GM19025 (cell line): ENCODE measurements around the gene FUT7.
"Not testable (repeated sequence)": the region's sequence is repeated elsewhere in the genome, so short reads cannot be mapped to it uniquely, and the experiment has no call there.

Source experiments
- ATAC-seq: cut with Tn5 transposase; IDR thresholded peaks from one replicate; pipeline ENCODE4 v1.9.1; 2021; ENCODE audit warnings: mild to moderate bottlenecking, low read depth, moderate library complexity; ENCODE audit not compliant: unreplicated experiment

The FUT7 gene

DNA sequence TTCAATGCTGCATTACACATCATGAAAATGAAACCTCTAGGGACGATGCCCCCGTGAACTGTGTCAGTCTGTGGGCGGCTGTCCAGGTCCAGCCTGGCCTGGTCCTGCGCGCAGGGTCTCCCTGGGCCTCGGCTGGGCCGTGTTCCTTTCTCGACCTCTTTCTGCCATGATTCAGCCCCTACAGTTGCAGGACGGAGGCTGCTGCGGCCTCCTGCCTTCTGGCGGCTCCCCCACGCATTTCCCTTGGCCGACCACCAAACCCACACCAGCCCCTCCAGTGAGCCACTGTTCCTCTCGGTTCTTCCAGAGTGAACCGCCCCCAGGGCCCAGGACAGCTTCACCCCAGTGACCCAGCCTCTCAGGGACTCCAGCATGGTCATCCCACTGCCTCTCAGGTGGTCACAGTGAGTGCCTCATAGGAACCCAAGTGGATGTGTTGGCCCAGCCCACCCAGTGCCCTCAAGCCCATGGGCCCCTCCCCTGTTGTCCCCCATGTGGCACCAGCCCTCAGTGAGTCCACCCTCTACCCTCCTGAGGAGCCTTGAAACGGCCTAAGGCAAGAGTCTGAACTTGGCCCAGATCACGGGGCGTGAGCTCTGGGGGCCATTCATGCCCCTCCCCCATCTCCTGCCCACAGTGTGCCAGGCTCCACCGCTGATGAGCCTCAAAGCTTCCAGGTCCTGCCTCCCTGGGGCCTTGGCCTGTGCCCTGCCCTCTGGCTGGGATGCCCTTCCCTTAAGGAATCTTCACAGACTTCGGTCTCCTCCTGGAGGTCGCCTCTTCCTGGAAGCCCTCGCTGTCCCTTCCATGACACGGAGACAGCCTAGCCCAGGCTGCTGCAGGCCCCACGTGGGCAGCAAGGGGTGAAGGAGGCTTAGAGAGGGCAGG is 25.5 kb downstream of the FUT7 start:
- no peak for ATAC-seq

DNA sequence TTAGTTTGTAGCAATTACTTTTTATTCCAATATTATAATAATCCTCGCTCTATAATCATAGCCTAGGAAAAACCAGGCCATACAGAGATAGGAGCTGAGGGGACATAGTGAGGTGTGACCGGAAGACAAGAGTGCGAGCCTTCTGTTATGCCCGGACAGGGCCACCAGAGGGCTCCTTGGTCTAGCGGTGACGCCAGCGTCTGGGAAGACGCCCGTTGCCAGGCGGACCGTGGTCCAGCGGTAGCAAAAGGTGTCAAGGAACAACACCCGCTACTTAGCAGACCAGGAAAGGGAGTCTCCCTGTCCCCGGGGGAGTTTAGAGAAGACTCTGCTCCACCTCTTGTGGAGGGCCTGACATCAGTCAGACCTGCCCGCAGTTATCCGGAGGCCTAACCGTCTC is 27.6 kb downstream of the FUT7 start:
- not testable (repeated sequence) for ATAC-seq

DNA sequence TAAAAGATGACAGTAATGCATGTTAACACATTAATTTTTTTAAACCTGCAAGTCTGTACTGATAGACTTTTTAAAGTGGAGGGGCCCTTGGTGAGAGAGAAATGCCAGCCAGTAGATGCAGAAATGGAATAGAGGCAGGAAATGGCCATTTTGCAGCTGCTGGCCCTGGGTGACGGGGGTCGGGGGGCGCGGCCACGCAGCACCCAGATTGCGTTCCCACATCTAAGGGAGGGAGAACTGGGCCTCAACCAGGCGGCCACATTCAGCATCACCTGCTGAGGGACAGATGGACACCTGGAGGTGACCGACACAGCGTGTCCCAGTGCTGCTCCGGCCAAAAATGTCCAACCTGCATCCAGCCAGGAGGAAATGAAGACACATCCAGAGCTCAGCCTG is 29.2 kb downstream of the FUT7 start:
- ATAC-seq, result no peak

DNA sequence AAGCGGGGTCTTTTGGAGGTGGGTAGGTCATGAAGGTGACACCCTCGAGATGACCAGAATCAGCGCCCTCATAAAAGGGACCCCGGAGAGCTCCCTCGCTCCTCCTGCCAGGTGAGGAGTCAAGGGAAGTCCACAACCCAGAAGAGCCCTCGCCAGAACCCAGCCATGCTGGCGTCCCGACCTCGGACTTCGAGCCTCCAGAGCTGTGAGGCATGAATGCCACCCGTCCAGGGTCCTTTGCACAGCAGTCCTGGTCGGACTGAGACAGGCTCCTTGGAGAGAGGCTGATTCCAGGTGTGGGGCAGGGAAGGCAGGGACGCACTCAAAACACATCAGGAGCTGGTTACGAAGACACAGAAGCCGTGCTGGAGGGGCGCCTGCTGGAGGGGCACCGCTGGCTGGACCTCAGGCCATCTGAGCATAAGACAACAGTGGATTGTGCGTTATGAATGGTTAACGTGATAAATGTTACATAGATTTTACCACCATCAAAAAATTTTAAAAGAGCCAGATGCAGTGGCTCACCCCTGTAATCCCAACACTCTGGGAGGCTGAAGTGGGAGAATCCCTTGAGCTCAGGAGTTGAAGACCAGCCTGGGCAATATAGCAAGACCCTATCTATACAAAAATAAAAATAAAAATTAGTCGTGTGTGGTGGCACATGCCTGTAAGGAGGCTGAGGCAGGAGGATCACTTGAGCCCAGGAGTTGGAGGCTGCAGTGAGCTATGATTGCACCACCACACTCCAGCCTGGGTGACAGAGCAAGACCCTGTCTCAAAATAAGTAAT is 29.8 kb downstream of the FUT7 start:
- no peak for ATAC-seq

DNA sequence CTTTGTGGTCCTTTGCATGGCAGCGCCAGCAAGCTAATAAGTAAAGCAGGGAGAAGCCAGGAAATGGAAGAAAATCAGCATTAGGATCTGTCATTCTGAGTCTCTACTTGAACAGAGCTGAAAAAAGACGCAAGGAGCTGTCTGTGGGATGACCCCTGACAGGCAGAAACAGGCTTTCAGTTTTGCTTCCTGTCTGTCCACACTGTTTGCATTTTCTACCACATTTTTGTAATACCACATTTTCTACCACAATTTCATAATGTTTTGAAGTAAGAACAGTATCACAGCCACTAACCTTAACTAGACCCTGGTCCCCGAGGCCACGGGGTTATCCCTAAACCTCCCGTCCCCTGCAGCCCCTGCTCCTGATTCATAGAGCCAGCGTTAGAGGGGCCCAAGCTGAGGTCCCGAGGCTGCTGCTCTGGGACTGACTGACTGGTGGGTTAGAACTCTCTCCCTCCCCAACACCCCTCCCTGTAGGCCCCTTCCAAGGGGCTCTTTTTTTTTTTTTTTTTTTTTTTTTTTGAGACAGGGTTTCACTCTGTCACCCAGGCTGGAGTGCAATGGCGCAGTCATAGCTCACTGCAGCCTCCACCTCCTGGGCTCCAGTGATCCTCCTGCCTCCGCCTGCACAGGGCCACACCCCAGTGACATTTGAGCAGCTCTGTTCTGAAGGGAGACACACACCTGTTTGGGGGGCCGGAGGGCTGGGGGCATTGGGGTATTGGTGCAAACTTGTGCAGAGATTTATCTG is 31.5 kb downstream of the FUT7 start:
- ATAC-seq, result peak; percentile 78

DNA sequence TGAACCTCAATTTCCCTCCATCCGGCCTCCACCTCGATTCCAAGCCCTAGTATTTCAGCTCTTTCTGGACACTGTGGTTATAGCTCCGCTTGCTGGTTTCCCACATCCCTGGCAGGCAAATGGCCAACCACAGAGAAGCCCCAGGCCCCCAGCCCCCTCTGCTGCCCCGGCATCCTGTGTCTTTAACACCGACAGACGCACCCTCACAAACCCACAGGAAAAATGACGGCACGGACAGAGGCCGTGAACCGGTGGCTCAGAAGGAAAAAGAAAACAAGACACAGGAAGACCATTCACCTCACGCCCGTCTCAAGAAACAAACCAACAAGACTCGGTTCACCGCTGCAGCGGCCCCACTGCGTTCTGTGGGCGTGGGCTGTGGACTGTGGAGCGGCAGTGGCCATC is 34.1 kb downstream of the FUT7 start:
- no peak for ATAC-seq

DNA sequence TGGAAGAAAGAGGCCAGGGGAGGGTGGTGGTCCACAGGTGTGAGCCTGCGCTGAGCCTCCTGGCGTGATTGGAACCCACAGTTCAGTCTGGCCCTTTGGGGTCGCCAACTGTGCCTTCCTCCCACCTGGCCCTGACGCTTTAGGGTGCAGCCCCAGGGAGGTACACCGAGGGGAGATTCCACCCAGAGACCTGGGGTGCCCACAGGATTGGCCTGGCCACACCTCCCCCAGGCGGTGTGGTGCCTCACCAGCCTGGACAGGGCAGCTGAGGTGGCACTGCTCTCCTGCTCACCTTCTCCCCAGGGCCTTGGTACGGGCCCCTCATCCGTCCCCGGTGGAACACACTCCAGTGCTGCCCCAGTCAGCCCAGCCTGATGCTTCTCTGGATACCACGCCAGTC is 34.5 kb downstream of the FUT7 start:
- ATAC-seq, result no peak

DNA sequence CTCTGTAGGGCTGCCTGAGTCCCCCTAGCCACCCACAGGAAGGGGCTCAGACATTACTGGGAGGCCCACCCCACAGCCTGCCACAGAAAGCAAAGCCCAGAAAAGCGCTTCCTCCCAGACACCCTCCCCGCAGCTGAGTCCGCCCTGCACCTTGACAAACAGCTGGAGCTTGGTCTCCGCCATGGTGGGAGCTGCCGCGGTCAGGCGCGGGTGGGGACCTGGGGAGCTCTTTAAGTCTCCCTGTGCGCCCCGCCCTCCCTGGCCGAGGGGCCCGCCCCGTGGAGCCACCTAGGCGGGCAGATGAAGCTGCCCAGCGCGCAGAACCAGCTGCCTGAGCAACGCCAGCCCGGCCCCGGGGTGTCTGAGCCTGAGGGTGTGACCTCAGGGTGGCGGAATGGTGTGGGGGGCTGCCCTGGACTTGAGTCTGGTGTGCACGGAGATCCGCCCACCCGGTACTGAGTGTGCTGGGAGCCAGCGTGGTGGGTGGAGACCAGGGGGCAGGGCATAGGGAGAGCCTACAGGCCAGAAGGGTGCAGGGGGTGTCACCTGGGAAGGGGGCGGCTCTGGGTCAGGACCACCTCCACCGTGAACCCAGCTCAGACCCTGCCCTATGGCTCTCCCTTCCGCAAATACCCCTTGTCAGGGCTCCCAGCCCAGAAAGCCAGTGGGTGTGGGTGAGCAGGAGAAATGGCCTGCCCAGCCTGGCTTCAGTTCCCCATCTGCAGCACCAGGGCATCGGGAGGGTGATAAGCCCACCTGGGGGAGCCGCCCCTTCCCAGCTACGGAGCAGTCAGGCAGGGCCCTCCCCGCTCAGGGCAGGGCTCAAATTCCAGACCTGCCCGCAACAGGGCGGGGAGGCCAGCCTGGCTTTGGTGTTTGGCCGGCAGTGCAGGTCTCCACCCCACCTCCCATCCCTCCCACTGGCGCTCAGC is 35.3 kb downstream of the FUT7 start, which contains the start of gene CLIC3:
Gene CLIC3 (minus strand): TSS at position 208 of the 932 bp plus-strand sequence. CDS start 25 bp downstream, at position 183.
- ATAC-seq, result no peak

DNA sequence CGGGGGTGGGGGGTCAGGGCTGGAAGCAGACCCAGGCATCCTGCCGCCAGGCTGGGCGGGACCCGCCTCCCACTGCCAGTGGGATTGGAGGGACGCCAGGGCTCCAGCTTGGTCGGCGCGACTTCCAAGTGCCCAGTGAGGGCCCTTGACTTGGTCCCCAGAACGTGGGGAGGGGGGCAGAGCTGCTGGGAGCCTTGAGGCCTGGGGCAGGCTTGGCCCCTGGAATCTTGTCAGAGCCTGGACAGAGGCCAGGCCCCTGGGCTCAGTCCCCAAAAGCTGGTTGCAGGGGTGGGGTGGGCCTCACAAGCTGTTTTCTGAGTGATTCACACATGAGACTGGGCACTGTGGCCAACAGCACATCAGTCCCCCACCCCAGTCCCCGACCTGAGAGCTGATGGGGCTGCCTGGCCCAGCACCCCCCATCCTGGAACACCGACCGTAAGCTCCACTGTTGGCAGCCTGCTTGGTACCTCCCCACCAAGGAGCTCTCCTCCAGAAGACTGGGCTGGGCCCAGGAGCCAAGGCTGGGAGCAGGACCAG is 36.0 kb downstream of the FUT7 start:
- ATAC-seq, result no peak

DNA sequence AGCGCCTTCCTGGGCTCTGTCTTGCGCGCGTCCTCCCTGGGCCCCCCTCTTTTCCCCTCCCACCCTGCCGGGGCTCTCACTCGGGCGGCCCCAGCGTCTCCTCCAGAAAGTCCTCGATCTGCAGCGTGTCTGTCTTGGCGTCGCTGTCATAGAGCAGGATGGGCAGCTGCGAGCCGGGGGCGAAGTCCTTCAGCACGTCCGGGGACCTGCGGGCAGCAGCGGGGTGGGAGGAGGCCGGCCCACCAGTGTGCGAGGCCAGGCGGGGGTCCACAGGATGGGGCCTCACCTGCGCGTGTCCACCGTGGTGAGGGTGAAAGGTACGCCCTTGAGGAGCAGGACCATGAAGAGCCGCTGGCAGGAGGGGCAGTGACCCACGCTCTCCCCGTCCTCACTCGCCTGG is 36.5 kb downstream of the FUT7 start:
- no peak for ATAC-seq

DNA sequence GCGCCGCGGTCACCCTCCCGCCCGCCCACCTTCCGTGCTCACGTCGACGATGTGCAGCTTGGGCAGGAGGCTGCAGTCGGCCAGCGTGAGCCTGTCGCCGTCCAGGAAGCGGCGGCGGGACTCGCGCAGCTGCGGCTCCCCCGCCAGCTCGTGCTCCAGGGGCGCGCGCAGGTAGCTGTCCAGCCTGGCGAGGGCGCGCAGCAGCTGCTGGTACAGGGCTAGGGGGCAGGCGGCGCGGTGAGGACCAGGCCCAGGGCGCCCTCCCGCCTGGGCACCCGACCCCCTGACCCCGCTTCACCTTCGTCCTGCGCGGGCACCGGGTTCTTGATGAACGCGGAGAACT is 37.0 kb downstream of the FUT7 start:
- ATAC-seq, result no peak

DNA sequence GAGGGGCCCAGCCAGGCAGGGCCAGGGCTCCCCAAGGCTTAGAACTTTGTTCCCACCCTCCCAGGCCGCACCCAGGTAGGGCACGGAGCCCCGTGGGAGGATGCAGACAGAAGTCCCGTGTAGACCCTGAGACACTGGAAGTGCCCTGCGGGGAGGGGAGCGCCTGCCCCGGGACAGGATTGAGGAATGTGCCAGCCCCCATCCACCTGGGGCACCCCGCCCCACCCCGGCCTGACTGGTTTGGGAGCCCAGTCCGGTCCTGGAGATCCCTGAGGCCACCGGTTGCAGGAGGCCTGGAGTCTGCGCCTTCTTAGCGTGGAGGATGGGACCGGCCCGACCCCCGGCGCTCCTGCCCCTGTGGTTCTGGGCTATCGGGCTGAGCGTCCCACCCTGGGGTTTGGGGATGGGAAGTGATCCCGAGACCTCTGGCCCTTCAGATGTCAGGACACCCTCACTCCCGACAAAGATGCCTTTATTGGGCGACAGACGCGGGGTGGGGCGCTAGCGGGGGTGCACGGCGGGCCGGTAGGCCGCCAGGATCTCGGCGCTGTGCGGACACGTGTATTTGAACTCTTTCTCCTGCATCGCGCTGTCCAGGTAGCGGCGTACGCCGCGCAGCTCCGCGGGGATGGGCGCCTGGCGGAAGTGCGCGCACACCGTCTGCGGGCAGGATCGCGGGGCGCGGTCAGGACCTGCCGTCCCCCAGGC is 37.6 kb downstream of the FUT7 start:
- ATAC-seq, result no peak

DNA sequence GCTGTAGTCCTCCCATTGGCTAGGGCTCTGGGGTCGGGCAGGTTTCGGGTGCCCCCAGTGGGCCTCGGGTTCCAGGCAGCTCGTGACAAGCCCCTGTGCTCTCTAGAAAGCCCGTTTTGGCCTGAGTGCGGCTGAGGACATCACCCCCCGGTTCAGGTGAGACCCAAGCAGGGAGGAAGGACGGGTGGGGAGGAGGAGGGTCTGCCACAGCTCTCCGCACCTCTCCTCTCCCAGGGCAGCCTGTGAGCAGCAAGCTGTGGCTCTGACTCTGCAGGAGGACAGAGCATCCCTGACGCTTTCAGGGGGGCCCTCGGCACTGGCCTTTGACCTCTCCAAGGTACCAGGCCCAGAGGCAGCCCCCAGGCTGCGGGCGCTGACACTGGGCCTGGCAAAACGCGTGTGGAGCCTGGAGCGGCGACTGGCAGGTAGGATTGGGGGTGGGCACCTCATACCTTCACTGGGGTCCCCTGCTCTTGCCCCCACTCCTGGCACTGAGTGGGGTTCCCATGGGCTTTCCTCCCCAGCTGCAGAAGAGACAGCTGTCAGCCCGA is 39.0 kb downstream of the FUT7 start:
- no peak for ATAC-seq

DNA sequence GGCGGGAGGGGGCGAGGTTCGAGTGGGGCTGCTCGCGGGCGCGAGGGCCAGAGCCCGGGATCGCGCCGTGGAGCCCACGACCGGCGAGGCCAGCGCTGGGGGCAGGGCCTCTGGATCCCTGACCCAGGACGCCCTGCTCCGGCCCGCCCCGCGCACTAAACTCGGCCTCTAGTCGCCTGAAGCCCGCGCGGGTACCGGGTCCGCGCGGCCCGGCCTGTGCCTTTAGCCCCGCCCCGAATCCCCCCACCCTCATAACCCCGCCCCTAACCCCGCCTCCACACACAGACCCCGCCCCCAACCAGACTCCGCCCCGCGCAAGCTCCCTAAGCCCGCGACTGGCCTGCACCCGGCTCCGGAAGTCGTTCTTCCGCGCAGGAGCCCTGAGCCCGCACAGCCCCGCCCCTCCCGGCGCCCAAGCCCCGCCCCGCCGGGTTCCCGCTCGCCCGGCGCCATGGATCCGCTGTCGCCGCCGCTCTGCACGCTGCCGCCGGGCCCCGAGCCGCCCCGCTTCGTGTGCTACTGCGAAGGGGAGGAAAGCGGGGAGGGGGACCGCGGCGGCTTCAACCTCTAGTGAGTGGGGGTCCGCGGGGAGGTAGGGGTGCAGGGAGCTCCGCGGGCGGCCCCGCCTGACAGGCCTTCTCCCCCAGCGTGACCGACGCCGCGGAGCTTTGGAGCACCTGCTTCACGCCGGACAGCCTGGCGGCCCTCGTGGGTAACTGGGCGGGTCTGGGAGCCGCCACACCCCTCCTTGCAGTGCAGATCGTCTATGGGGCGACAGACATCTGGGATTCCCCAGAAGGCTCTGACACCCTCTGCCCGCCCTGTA is 39.7 kb downstream of the FUT7 start, which contains the start of gene PAXX:
Gene PAXX (plus strand): TSS at position 430 of the 826 bp plus-strand sequence. CDS start 22 bp downstream, at position 452.
- peak; percentile 82 for ATAC-seq

DNA sequence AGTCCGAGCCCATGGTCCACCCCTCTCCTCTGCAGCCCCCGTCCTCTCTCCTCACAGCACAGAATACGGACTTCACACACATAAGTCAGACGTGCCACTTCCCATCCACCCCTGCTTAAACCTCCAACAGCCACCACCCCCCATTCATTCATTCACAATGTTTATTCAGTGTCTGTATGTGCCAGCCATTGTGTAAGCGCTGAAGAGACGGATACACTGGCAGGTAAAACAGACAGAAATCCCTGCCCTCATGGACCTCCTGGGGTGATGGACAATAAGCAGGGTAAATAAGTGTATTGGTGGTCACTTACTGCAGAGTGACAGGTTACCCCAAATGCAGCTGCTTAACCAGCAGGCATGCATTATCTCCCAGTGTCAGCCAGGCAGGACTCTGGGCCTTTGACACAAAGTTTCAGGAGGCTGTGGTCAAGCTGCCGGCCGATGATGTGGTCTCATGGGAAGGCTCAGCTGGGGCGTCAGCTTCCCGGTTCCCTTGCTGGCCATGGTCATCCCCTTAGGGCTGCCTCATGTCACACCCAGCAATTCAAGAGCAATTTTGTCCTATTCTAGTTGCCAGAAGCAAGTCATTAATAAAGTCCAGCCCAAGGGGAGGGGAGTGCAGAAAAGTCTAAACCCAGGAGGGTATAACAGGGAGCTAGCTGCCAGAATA is 41.5 kb downstream of the FUT7 start:
- ATAC-seq, result no peak

DNA sequence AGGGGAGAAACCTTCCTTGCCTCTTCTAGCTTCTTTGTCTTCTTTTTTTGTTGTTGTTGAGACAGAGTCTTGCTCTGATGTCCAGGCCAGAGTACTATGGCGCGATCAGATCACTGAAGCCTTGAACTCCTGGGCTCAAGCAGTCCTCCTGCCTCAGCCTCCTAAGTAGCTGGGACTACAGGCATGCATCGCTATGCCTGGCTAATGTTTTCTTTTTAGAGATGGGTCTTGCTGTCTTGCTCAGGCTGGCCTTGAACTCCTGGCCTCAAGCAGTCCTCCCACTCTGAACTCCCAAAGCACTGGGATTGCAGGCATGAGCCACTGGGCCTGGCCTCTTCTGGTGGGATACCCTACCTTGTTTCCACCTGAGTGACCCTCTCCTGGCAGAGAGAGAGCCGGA is 43.0 kb downstream of the FUT7 start:
- ATAC-seq, result no peak

DNA sequence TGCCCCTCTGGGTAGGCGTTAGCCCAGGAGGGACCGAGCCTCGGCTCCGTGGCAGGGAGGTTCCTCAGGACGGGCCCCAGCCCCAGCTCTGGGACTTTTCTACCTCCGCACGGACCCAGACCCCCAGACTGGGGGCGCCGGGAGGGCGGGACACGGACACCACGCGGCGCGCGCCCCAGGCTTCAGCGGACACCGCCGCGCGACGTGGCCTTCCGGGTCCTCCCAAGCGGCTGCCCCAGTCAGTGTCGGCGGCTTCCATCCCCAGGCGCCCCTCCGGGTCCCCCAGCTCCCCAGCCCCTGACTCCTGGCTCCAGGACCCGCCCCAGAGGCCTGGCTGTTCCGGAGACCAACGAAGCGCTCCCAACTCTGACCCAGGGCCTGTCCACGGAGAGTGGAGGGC is 46.0 kb downstream of the FUT7 start:
- no peak for ATAC-seq
